ENCODE results near the gene EFTUD2. TPM values are rescaled to one million over a fixed set of nuclear protein-coding genes. Genes with fewer than 3 reads are reported as not detected.

Gene EFTUD2
- polyA plus RNA-seq, 4 donors, result 79.4 to 119 (median 110) TPM

GRCh38 chr17:44926821-44927525 is 27.7 kb upstream of the EFTUD2 start:
- no peak for DNase-seq (ENCODE audit: low read depth in 4 of 4, low spot score in 3 of 4)

- no peak for DNase-seq (ENCODE audit: low read depth in 4 of 4, low spot score in 3 of 4)
Observed at GRCh38 chr17:44925731-44926697, 26.8 kb upstream of the EFTUD2 start.

- no peak for DNase-seq (ENCODE audit: low read depth in 4 of 4, low spot score in 3 of 4)
Observed at GRCh38 chr17:44924107-44924544, 24.9 kb upstream of the EFTUD2 start.

GRCh38 chr17:44922746-44923470 is 23.7 kb upstream of the EFTUD2 start:
- no peak for DNase-seq (ENCODE audit: low read depth in 4 of 4, low spot score in 3 of 4)

- DNase-seq (ENCODE audit: low read depth in 4 of 4, low spot score in 3 of 4), result no peak
Observed at GRCh38 chr17:44922136-44922535, 22.9 kb upstream of the EFTUD2 start.

- no peak for DNase-seq (ENCODE audit: low read depth in 4 of 4, low spot score in 3 of 4)
Observed at GRCh38 chr17:44921122-44921882, 22.1 kb upstream of the EFTUD2 start.

- no peak for DNase-seq (ENCODE audit: low read depth in 4 of 4, low spot score in 3 of 4)
Observed at GRCh38 chr17:44920565-44920940, 21.3 kb upstream of the EFTUD2 start.

GRCh38 chr17:44919885-44920564 is 20.8 kb upstream of the EFTUD2 start:
- peak in 2 of 4 donors; percentile 52 to 61 for DNase-seq (ENCODE audit: low read depth in 4 of 4, low spot score in 3 of 4)

GRCh38 chr17:44919411-44919810 is 20.2 kb upstream of the EFTUD2 start:
- DNase-seq (ENCODE audit: low read depth in 4 of 4, low spot score in 3 of 4), result no peak

GRCh38 chr17:44918006-44918405 is 18.8 kb upstream of the EFTUD2 start:
- DNase-seq (ENCODE audit: low read depth in 4 of 4, low spot score in 3 of 4), result no peak

GRCh38 chr17:44917456-44917855 is 18.2 kb upstream of the EFTUD2 start:
- DNase-seq (ENCODE audit: low read depth in 4 of 4, low spot score in 3 of 4), result no peak

- DNase-seq (ENCODE audit: low read depth in 4 of 4, low spot score in 3 of 4), result no peak
Observed at GRCh38 chr17:44916781-44917241, 17.6 kb upstream of the EFTUD2 start.

GRCh38 chr17:44915862-44916780 is 16.9 kb upstream of the EFTUD2 start:
- DNase-seq (ENCODE audit: low read depth in 4 of 4, low spot score in 3 of 4), result no peak

GRCh38 chr17:44915321-44915726 is 16.1 kb upstream of the EFTUD2 start, which contains the start of gene GFAP:
Gene GFAP, minus strand, starts transcription at chr17:44915500. Its CDS starts 14 bp downstream, at chr17:44915486.
- DNase-seq (ENCODE audit: low read depth in 4 of 4, low spot score in 3 of 4), result no peak

- no peak for DNase-seq (ENCODE audit: low read depth in 4 of 4, low spot score in 3 of 4)
Observed at GRCh38 chr17:44914698-44915271, 15.5 kb upstream of the EFTUD2 start.

- DNase-seq (ENCODE audit: low read depth in 4 of 4, low spot score in 3 of 4), result no peak
Observed at GRCh38 chr17:44914148-44914547, 14.9 kb upstream of the EFTUD2 start.

- DNase-seq (ENCODE audit: low read depth in 4 of 4, low spot score in 3 of 4), result no peak
Observed at GRCh38 chr17:44913676-44914075, 14.4 kb upstream of the EFTUD2 start.

All from left renal pelvis (tissue), 4 donors.